HUES64 (cell line): Measurements from ENCODE around the gene TTC12.

Source experiments
- H3K27ac ChIP-seq: 2 replicates; pipeline ENCODE4 v1.7.0; 2013; ENCODE audit warnings: low read depth, low read length, inconsistent platforms
- H3K27me3 ChIP-seq: 2 replicates; pipeline ENCODE4 v1.6.1; 2013; ENCODE audit warnings: mild to moderate bottlenecking, low read length; ENCODE audit not compliant: insufficient read depth
- H3K36me3 ChIP-seq: 2 replicates; pipeline ENCODE4 v1.6.1; 2013; ENCODE audit warnings: mild to moderate bottlenecking, low read length; ENCODE audit not compliant: insufficient read depth
- H3K4me1 ChIP-seq: 2 replicates; pipeline ENCODE4 v1.6.1; 2013; ENCODE audit warnings: mild to moderate bottlenecking, low read length, moderate library complexity; ENCODE audit not compliant: insufficient read depth
- H3K4me3 ChIP-seq: 2 replicates; pipeline ENCODE4 v1.5.1; 2013; ENCODE audit warnings: mild to moderate bottlenecking, low read length, moderate library complexity
- H3K9ac ChIP-seq: 2 replicates; pipeline ENCODE4 v1.6.1; 2013; ENCODE audit warnings: mild to moderate bottlenecking, low read depth, low read length
- H3K9me3 ChIP-seq: 2 replicates; pipeline ENCODE4 v1.6.1; 2013; ENCODE audit warnings: low read depth, low read length; ENCODE audit not compliant: insufficient read depth
- WGBS: fragments of 150-250, 120-280 bp; methylation state at CpG from one replicate; pipeline ENCODE4 v1.1.7; 2013; ENCODE audit warnings: missing lambda C conversion rate; 5-methylcytosine and 5-hydroxymethylcytosine counted together

The TTC12 gene

DNA sequence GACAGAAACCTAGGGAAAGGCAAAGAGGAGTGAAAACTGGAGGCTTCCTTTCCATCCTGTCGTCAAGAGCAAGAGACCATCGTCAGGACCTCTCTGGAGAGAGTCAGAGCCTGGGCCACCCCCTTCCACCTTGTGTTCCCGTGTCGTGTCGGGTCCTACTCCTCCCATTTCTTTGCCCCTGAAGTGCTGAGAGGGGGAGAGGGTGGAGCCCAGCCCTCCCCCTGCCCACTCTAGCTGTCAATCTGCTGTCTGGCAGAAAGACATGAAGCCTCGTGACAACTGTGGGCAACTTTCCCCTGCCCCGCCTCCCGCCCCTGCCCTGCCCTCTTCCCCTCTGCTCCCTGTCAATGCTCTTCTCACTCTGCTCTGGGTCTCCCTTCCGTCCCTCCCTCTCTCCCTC lies 93.8 kb downstream of the TTC12 start:
- Histone ChIP-seq H3K36me3 (no peaks in the 10 kb centered on the region), H3K27me3 (no peaks in the 10 kb centered on the region; the same call in 1 of the 2 replicates), H3K27ac (no peak overlapping the region), H3K4me3 (no peak overlapping the region), H3K4me1 (no peaks in the 10 kb centered on the region), H3K9ac (no peak overlapping the region), H3K9me3 (no peaks in the 10 kb centered on the region)
- WGBS = 62% methylated on average over 9 of the region's 9 CpGs

DNA sequence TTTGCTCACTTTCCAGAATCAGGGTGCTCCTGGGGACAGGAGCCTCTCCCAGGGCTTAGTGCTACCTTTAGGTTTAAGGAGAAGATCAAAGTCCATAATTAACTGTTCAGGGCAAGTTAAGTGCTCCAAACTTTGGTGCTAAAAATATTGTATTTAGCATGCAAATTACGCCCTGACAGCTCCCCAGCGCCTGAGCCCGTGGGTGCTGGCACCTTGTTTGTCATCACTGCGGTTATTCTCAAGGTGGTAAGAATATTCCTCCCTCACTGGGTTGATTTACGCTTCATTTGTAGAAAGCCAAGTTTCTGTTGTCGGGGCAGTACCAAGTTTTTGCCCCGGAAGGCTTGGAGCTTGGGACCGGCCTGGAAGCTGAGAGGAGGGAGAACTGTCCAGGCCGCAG lies 94.5 kb downstream of the TTC12 start:
- H3K9ac ChIP-seq = no peak overlapping the region
- H3K9me3 ChIP-seq = no peaks in the 10 kb centered on the region
- H3K27me3 ChIP-seq = no peaks in the 10 kb centered on the region; the same call in 1 of the 2 replicates
- no peak overlapping the region for H3K27ac ChIP-seq
- no peaks in the 10 kb centered on the region for H3K4me1 ChIP-seq
- 85% methylated on average over 9 of the region's 9 CpGs for WGBS
- H3K36me3 ChIP-seq = no peaks in the 10 kb centered on the region
- H3K4me3 ChIP-seq = no peak overlapping the region

GRCh38 chr11:113409526-113409925 lies 95.1 kb downstream of the TTC12 start:
- Histone ChIP-seq H3K9ac (no peak overlapping the region), H3K27me3 (no peaks in the 10 kb centered on the region), H3K9me3 (no peaks in the 10 kb centered on the region), H3K36me3 (no peaks in the 10 kb centered on the region), H3K27ac (no peak overlapping the region), H3K4me3 (no peak overlapping the region), H3K4me1 (no peaks in the 10 kb centered on the region)
- 84% methylated on average over 3 of the region's 3 CpGs for WGBS

GRCh38 chr11:113410414-113411135 lies 96.2 kb downstream of the TTC12 start:
- Histone ChIP-seq H3K27me3 (no peaks in the 10 kb centered on the region), H3K9me3 (no peaks in the 10 kb centered on the region), H3K27ac (no peak overlapping the region), H3K9ac (no peak overlapping the region), H3K4me3 (no peak overlapping the region), H3K4me1 (no peaks in the 10 kb centered on the region), H3K36me3 (no peaks in the 10 kb centered on the region)
- 90% methylated on average over 21 of the region's 21 CpGs for WGBS

- 92% methylated on average over 3 of the region's 3 CpGs for WGBS
Observed at GRCh38 chr11:113411536-113411935, 97.2 kb downstream of the TTC12 start.

DNA sequence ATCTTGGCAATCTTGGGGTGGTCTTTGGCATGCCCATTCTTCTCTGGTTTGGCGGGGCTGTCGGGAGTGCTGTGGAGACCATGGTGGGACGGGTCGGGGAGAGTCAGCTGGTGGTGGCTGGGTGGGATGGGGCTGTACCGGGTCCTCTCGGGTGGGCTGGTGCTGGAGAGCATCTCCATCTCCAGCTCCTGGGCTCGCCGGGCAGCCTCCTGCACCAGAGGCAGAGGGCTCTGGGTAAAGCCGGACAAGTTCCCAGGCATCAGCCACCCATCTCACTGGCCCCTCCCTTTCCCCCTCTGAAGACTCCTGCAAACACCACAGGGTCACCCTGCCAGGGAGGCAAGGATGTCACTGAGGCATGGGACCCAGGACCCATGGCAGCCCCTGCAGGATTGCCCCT lies 98.3 kb downstream of the TTC12 start:
- Histone ChIP-seq H3K9ac (no peak overlapping the region), H3K4me3 (no peak overlapping the region), H3K4me1 (no peaks in the 10 kb centered on the region), H3K9me3 (no peaks in the 10 kb centered on the region), H3K27me3 (no peaks in the 10 kb centered on the region), H3K36me3 (no peaks in the 10 kb centered on the region), H3K27ac (no peak overlapping the region)
- 85% methylated on average over 9 of the region's 9 CpGs for WGBS

More at GRCh38 chr11:113411536-113411935, 97.2 kb downstream of the TTC12 start:
- H3K27me3 ChIP-seq = no peaks in the 10 kb centered on the region
- no peak overlapping the region for H3K9ac ChIP-seq
- H3K4me3 ChIP-seq = no peak overlapping the region
- H3K9me3 ChIP-seq = no peaks in the 10 kb centered on the region
- H3K36me3 ChIP-seq = no peaks in the 10 kb centered on the region
- H3K4me1 ChIP-seq = no peaks in the 10 kb centered on the region
- H3K27ac ChIP-seq = no peak overlapping the region

DNA sequence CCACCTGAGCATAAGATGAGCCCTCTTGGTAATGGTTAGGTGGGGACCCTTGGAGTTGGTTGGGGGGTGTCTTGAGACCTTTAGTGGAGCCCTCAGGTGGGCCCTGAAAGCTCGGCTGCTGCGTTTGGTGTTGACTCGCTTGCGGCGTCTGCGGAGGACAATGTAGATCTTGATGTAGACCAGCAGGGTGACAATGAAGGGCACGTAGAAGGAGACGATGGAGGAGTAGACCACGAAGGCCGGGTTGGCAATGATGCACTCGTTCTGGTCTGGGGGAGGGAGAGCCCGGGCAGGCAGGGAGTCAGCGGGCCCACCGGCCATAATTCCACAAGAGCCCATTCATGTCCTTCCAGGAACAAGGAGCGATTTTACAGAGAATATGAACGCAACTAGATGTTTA lies 101.0 kb downstream of the TTC12 start:
- H3K27me3 ChIP-seq = no peaks in the 10 kb centered on the region
- 97% methylated on average over 16 of the region's 16 CpGs for WGBS
- no peaks in the 10 kb centered on the region for H3K36me3 ChIP-seq
- H3K4me3 ChIP-seq = no peak overlapping the region
- no peak overlapping the region for H3K27ac ChIP-seq
- no peaks in the 10 kb centered on the region for H3K4me1 ChIP-seq
- no peaks in the 10 kb centered on the region for H3K9me3 ChIP-seq
- H3K9ac ChIP-seq = no peak overlapping the region
